Naive B cell (primary cell): ENCODE data around the gene GNG12. TPM values are rescaled to one million over a fixed set of nuclear protein-coding genes. Genes with fewer than 3 reads are reported as not detected.

ENCODE experiments used
- ATAC-seq, 2 donors: fragments of 150-1000 bp; cut with Tn5 transposase; 2 replicates each; pipeline ENCODE4 v1.10.0; 2021; ENCODE audit warnings: low read depth in 2 of 2, mild to moderate bottlenecking in 2 of 2, moderate library complexity in 2 of 2
- DNase-seq: peaks from one replicate; pipeline ENCODE4 v3.0.0; 2022
- H3K27ac Mint-ChIP-seq, 6 donors: one replicate each; pipeline ENCODE4 v1.8.0; 2020 to 2022; ENCODE audit warnings: mild to moderate bottlenecking in 6 of 6, mixed read lengths in 6 of 6, moderate library complexity in 5 of 6, inconsistent platforms in 2 of 6
- H3K27me3 Mint-ChIP-seq, 3 donors: one replicate each; pipeline ENCODE4 v1.8.0; 2021 to 2022; ENCODE audit warnings: mixed read lengths in 3 of 3, mild to moderate bottlenecking in 1 of 3
- H3K36me3 Mint-ChIP-seq, 2 donors: one replicate each; pipeline ENCODE4 v1.8.0; 2020 to 2022; ENCODE audit warnings: mixed read lengths in 2 of 2, inconsistent platforms in 1 of 2, mild to moderate bottlenecking in 1 of 2
- H3K4me1 Mint-ChIP-seq, 3 donors: one replicate each; pipeline ENCODE4 v1.8.0; 2020 to 2022; ENCODE audit warnings: mixed read lengths in 3 of 3, inconsistent platforms in 1 of 3, mild to moderate bottlenecking in 1 of 3, moderate library complexity in 1 of 3
- H3K4me3 Mint-ChIP-seq, 8 donors: one replicate each; pipeline ENCODE4 v1.8.0; 2020 to 2022; ENCODE audit warnings: mild to moderate bottlenecking in 8 of 8, mixed read lengths in 8 of 8, moderate library complexity in 8 of 8, inconsistent platforms in 2 of 8
- H3K9me3 Mint-ChIP-seq, 7 donors: one replicate each; pipeline ENCODE4 v1.8.0; 2020 to 2022; ENCODE audit warnings: mixed read lengths in 7 of 7, mild to moderate bottlenecking in 5 of 7, inconsistent platforms in 2 of 7, moderate library complexity in 1 of 7
- polyA plus RNA-seq, 6 donors: library from polyadenylated mRNA; unstranded; fragments of 300-500 nt; fragmentation: Illumina TruSeq; gene quantifications; one replicate each; pipeline ENCODE4 v1.2.3, GENCODE V29; 2021; ENCODE audit warnings: low read depth in 6 of 6

Gene GNG12
- polyA plus RNA-seq, 6 donors from 2014 or later, result not detected

GRCh38 chr1:67685558-67686266 is 147.6 kb downstream of the GNG12 start:
- DNase-seq, result peak; percentile 47
- H3K27ac Mint-ChIP-seq, result peak overlapping the region; percentile 42 to 96 (median 74)
- H3K9me3 Mint-ChIP-seq, result no peaks in the 10 kb centered on the region
- H3K4me1 Mint-ChIP-seq, result peaks cover 16 to 20% (median 19%) of the 10 kb centered on the region in 3 donors
- no peaks in the 10 kb centered on the region for H3K36me3 Mint-ChIP-seq
- H3K27me3 Mint-ChIP-seq, result no peaks in the 10 kb centered on the region
- peak; percentile 29 to 35 for ATAC-seq
- peak overlapping the region; percentile 94 to 100 (median 98) for H3K4me3 Mint-ChIP-seq

DNA sequence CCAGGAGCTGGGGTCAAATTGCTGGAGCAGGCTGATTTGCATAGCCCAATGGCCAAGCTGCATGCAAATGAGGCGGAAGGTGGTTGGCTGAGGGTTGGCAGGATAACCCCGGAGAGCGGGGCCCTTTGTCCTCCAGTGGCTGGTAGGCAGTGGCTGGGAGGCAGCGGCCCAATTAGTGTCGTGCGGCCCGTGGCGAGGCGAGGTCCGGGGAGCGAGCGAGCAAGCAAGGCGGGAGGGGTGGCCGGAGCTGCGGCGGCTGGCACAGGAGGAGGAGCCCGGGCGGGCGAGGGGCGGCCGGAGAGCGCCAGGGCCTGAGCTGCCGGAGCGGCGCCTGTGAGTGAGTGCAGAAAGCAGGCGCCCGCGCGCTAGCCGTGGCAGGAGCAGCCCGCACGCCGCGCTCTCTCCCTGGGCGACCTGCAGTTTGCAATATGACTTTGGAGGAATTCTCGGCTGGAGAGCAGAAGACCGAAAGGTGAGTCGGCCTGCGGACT is 148.2 kb downstream of the GNG12 start, which contains the start of gene GADD45A:
Gene GADD45A (plus strand): TSS at position 135 of the 491 bp plus-strand sequence. CDS start 294 bp downstream, at position 429.
- Mint-ChIP-seq H3K9me3 (no peaks in the 10 kb centered on the region), H3K36me3 (no peaks in the 10 kb centered on the region), H3K4me3 (peak within 1 kb of the TSS; percentile 94 to 100 (median 98)), H3K27ac (peak within 1 kb of the TSS; percentile 80 to 96 (median 92)), H3K27me3 (no peaks in the 10 kb centered on the region), H3K4me1 (peaks cover 16 to 20% (median 19%) of the 10 kb centered on the region in 3 donors)
- peak; percentile 87 to 88 for ATAC-seq
- peak; percentile 94 for DNase-seq

DNA sequence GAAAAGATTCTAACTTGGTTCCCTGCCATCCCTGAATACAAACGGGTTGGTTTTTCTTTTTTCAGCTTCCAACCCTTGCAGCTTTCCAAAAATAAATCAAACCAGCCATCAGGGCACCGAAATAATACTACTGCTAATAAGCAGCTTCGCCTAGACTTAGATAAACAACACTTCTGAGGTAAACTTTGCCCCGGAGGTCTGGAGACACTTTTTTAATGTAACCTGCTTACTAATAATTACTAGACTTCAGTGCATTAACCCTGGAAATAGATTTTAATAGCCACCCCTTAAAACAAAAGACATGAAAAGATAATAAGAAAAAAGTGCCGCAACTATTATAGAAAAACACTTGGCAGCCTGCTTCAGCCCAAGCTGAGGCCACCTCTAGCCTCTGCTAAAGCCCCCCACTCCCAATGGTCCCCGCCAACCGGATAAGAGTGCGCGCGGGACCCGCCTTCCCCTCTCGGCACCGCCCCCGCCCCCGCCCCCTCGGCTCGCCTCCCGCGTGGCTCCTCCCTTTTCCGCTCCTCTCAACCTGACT is 148.7 kb downstream of the GNG12 start:
- Mint-ChIP-seq H3K4me3 (peak overlapping the region; percentile 94 to 100 (median 98)), H3K27ac (peak overlapping the region; percentile 80 to 96 (median 92)), H3K9me3 (no peaks in the 10 kb centered on the region), H3K27me3 (no peaks in the 10 kb centered on the region), H3K36me3 (no peaks in the 10 kb centered on the region), H3K4me1 (peaks cover 16 to 20% (median 19%) of the 10 kb centered on the region in 3 donors)
- ATAC-seq, result no peak
- DNase-seq, result no peak

- peak overlapping the region; percentile 94 to 100 (median 98) for H3K4me3 Mint-ChIP-seq
- no peak for DNase-seq
- no peaks in the 10 kb centered on the region for H3K27me3 Mint-ChIP-seq
- peak overlapping the region in 3 of 6 donors; percentile 73 to 94 (median 78) for H3K27ac Mint-ChIP-seq
- no peaks in the 10 kb centered on the region for H3K9me3 Mint-ChIP-seq
- no peak for ATAC-seq
- H3K36me3 Mint-ChIP-seq, result no peaks in the 10 kb centered on the region
- H3K4me1 Mint-ChIP-seq, result peaks cover 16 to 20% (median 19%) of the 10 kb centered on the region in 3 donors
Observed at GRCh38 chr1:67683766-67684525, 149.3 kb downstream of the GNG12 start.

DNA sequence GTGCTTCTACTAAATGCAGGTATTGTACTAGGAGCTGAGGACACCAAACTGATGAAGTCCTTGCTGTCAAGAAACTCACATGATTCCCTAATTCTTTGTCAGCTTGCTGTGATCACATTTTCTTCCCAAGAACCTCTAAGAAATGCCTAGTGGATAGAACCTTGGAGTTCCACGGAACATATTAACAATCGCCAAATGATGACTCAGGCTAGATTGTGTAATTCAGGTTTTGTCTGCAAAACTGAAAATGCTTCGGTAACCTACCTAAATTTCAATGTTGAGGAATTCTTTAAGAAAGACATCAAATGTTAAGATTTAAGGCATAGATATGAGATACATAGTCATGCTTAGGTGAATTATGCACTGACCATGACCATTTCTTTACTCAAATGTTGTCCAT is 150.0 kb downstream of the GNG12 start:
- no peak for DNase-seq
- Mint-ChIP-seq H3K27me3 (no peaks in the 10 kb centered on the region), H3K4me3 (peak overlapping the region in 4 of 8 donors; percentile 10 to 100 (median 98)), H3K27ac (no peak overlapping the region), H3K36me3 (no peaks in the 10 kb centered on the region), H3K4me1 (peaks cover 16 to 20% (median 19%) of the 10 kb centered on the region in 3 donors), H3K9me3 (no peaks in the 10 kb centered on the region)
- no peak for ATAC-seq

- no peak for ATAC-seq
- H3K4me3 Mint-ChIP-seq, result peak overlapping the region in 1 of 8 donors; percentile 18
- H3K4me1 Mint-ChIP-seq, result peaks cover 16 to 20% (median 19%) of the 10 kb centered on the region in 3 donors
- no peaks in the 10 kb centered on the region for H3K27me3 Mint-ChIP-seq
- H3K36me3 Mint-ChIP-seq, result no peaks in the 10 kb centered on the region
- no peak overlapping the region for H3K27ac Mint-ChIP-seq
- DNase-seq, result no peak
- no peaks in the 10 kb centered on the region for H3K9me3 Mint-ChIP-seq
Observed at GRCh38 chr1:67682659-67683197, 150.5 kb downstream of the GNG12 start.

DNA sequence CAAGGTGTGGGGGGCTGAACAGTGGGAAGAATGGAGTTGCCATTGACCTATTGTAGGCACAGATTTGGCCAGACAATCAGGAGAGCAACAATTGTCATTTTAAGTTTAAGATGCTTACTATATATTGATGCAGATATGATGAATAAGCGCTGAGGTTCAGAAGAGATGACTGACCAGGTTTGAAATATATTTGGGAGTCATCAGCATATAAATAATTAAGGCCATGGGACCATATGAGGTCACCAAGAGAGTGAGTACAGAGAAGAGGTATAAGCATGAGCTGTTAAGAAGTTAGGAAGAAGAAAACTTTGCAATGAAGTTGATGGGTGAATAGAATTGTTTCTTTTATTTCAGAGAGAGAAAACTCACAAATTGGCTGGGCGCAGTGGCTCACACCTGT is 152.8 kb downstream of the GNG12 start:
- no peak overlapping the region for H3K4me3 Mint-ChIP-seq
- no peak overlapping the region for H3K27ac Mint-ChIP-seq
- no peaks in the 10 kb centered on the region for H3K36me3 Mint-ChIP-seq
- H3K9me3 Mint-ChIP-seq, result no peaks in the 10 kb centered on the region
- peaks cover 9 to 12% (median 10%) of the 10 kb centered on the region in 3 donors for H3K4me1 Mint-ChIP-seq
- H3K27me3 Mint-ChIP-seq, result no peaks in the 10 kb centered on the region
- no peak for DNase-seq
- no peak for ATAC-seq

DNA sequence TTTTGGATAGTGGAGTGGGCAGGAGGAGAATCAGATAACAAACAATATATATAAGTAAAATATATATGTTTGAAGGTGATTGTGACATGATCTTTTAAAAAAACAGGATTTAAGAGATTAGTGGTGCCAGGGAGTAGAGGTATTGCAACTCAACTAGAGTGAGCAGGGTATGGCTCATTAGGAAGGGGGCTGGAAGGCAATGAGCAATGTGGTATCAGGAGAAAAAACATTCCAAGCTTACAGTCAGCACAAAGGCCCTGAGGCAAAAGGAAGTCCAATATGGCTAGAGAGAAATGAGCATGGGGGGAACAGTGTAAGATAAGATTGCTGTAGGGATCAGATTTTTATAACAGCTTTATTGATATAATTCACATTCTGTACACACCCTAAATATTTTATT is 153.6 kb downstream of the GNG12 start:
- no peak overlapping the region for H3K4me3 Mint-ChIP-seq
- no peak for DNase-seq
- H3K9me3 Mint-ChIP-seq, result no peaks in the 10 kb centered on the region
- H3K27ac Mint-ChIP-seq, result no peak overlapping the region
- ATAC-seq, result no peak
- H3K4me1 Mint-ChIP-seq, result peaks cover 7 to 10% (median 7%) of the 10 kb centered on the region in 3 donors
- H3K27me3 Mint-ChIP-seq, result no peaks in the 10 kb centered on the region
- H3K36me3 Mint-ChIP-seq, result no peaks in the 10 kb centered on the region

DNA sequence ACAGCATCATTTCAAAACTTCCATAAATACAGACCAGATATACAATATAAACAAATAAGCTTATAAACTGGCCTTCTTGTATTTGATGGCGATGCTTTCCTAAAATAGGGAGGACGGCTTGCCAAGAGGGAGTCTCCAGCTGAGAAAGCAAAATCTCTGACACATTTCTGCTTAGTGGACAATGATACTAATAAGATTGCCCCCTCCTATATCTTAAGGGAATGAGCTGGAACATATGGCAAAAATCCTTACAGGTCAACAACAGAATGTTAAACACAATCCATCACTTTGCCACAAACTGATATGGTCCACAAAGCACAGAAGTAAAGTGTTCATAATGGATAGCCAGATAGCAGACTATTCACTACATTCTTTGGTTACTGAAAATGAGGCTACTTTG is 155.3 kb downstream of the GNG12 start:
- no peak overlapping the region for H3K27ac Mint-ChIP-seq
- no peaks in the 10 kb centered on the region for H3K36me3 Mint-ChIP-seq
- H3K9me3 Mint-ChIP-seq, result no peaks in the 10 kb centered on the region
- no peak for ATAC-seq
- DNase-seq, result no peak
- H3K27me3 Mint-ChIP-seq, result no peaks in the 10 kb centered on the region
- H3K4me3 Mint-ChIP-seq, result no peak overlapping the region
- peaks cover 0 to 7% (median 0%) of the 10 kb centered on the region in 3 donors for H3K4me1 Mint-ChIP-seq

- no peaks in the 10 kb centered on the region for H3K36me3 Mint-ChIP-seq
- DNase-seq (no peak), ATAC-seq (no peak)
- H3K4me1 Mint-ChIP-seq, result peaks cover 0 to 7% (median 0%) of the 10 kb centered on the region in 3 donors
- H3K27me3 Mint-ChIP-seq, result peaks cover 0 to 3% (median 0%) of the 10 kb centered on the region in 3 donors
- H3K27ac Mint-ChIP-seq, result no peak overlapping the region
- no peaks in the 10 kb centered on the region for H3K9me3 Mint-ChIP-seq
- no peak overlapping the region for H3K4me3 Mint-ChIP-seq
Observed at GRCh38 chr1:67677408-67677807, 155.9 kb downstream of the GNG12 start.

DNA sequence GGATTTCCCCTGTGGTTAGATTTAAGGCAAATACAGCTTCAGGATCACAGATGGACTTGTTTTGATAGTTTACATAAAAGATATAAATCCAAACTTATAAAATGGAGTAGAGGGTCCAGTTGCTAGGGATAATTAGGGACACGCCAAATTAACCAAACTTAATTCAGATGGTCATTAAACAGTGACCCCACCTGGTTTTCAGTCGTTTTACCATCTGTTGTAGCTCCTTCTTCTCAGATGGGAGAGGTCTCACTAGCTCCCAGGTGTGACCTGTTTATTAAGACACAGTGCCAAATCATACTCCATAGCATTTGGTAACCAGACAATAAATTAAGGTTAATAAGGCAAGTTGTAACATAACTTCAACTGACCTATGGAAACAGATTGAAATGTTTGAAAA is 156.3 kb downstream of the GNG12 start:
- no peaks in the 10 kb centered on the region for H3K36me3 Mint-ChIP-seq
- peaks cover 0 to 7% (median 0%) of the 10 kb centered on the region in 3 donors for H3K4me1 Mint-ChIP-seq
- DNase-seq (no peak), ATAC-seq (no peak)
- no peak overlapping the region for H3K4me3 Mint-ChIP-seq
- peaks cover 0 to 7% (median 0%) of the 10 kb centered on the region in 3 donors for H3K27me3 Mint-ChIP-seq
- H3K27ac Mint-ChIP-seq, result no peak overlapping the region
- H3K9me3 Mint-ChIP-seq, result no peaks in the 10 kb centered on the region

DNA sequence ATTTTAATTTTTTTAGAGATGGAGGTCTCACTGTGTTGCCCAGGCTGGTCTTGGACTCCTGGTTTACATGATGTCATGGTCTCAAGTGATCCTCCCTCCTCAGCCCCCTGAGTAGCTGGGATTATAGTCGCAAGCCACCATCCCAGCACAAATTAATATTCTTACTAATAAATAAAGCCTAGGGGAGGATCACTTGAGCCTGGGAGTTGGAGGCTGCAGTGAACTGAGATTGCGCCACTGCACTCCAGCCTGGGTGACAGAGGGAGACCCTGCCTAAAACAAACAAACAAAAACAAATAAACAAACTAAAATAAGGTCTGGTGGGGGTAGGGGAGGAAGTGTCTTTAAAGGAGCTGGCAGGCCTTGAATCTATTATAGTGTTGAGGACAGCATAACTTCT is 157.0 kb downstream of the GNG12 start:
- Mint-ChIP-seq H3K36me3 (no peaks in the 10 kb centered on the region), H3K27me3 (peaks cover 0 to 10% (median 4%) of the 10 kb centered on the region in 3 donors), H3K4me3 (no peak overlapping the region), H3K27ac (no peak overlapping the region), H3K4me1 (peaks cover 0 to 7% (median 0%) of the 10 kb centered on the region in 3 donors), H3K9me3 (no peaks in the 10 kb centered on the region)
- ATAC-seq (no peak), DNase-seq (no peak)

- ATAC-seq (no peak), DNase-seq (no peak)
- Mint-ChIP-seq H3K27me3 (peaks cover 0 to 15% (median 7%) of the 10 kb centered on the region in 3 donors), H3K4me1 (peaks cover 0 to 7% (median 0%) of the 10 kb centered on the region in 3 donors), H3K4me3 (no peak overlapping the region), H3K9me3 (no peaks in the 10 kb centered on the region), H3K27ac (no peak overlapping the region), H3K36me3 (no peaks in the 10 kb centered on the region)
Observed at GRCh38 chr1:67675800-67676199, 157.5 kb downstream of the GNG12 start.
